Trophoblast cell (in vitro differentiated cells and primary cell): ENCODE data around the gene CBFA2T3.

ENCODE experiments used
- DNase-seq, 2 donors: peaks; one replicate each; pipeline ENCODE4 v3.0.0-alpha.2; 2016
- H2AFZ ChIP-seq: 2 replicates; pipeline ENCODE4 v1.6.1; 2013; ENCODE audit warnings: low read length, moderate library complexity, mild to moderate bottlenecking; ENCODE audit not compliant: insufficient read depth, poor library complexity
- H2AK5ac ChIP-seq: 2 replicates; pipeline ENCODE4 v1.6.1; 2013; ENCODE audit warnings: mild to moderate bottlenecking, low read length
- H2BK120ac ChIP-seq: 2 replicates; pipeline ENCODE4 v1.6.1; 2013; ENCODE audit warnings: low read length, mild to moderate bottlenecking, moderate library complexity; ENCODE audit not compliant: insufficient read depth, poor library complexity
- H2BK12ac ChIP-seq: 2 replicates; pipeline ENCODE4 v1.6.1; 2013; ENCODE audit warnings: mild to moderate bottlenecking, low read length, moderate library complexity
- H2BK5ac ChIP-seq: 2 replicates; pipeline ENCODE4 v1.6.1; 2013; ENCODE audit warnings: low read length, low read depth, moderate library complexity, mild to moderate bottlenecking; ENCODE audit not compliant: poor library complexity
- H3K14ac ChIP-seq: 2 replicates; pipeline ENCODE4 v1.6.1; 2013; ENCODE audit warnings: mild to moderate bottlenecking, low read length
- H3K18ac ChIP-seq: 2 replicates; pipeline ENCODE4 v1.6.1; 2013; ENCODE audit warnings: mild to moderate bottlenecking, low read length
- H3K23ac ChIP-seq: 2 replicates; pipeline ENCODE4 v1.6.1; 2013; ENCODE audit warnings: low read length
- H3K27ac ChIP-seq: 2 replicates; pipeline ENCODE4 v1.5.1; 2013; ENCODE audit warnings: low read depth, mild to moderate bottlenecking, inconsistent platforms, low read length, moderate library complexity
- H3K27me3 ChIP-seq: 2 replicates; pipeline ENCODE4 v1.6.1; 2013; ENCODE audit warnings: inconsistent platforms, mild to moderate bottlenecking, low read length, moderate library complexity; ENCODE audit not compliant: insufficient read depth
- H3K36me3 ChIP-seq, 2 experiments: 1 replicate in 1 of 2; 2 replicates in 1 of 2; pipeline ENCODE4 v1.6.1; 2013; ENCODE audit warnings: low read length in 2 of 2, mild to moderate bottlenecking in 2 of 2, moderate library complexity in 1 of 2; ENCODE audit not compliant: insufficient read depth in 2 of 2, control insufficient read depth in 1 of 2
- H3K4ac ChIP-seq: 2 replicates; pipeline ENCODE4 v1.6.1; 2013; ENCODE audit warnings: low read depth, mild to moderate bottlenecking, low read length, moderate library complexity
- H3K4me1 ChIP-seq, 2 experiments: 1 replicate in 1 of 2; 2 replicates in 1 of 2; pipeline ENCODE4 v1.6.1; 2013; ENCODE audit warnings: low read length in 2 of 2, mild to moderate bottlenecking in 2 of 2, moderate library complexity in 1 of 2; ENCODE audit not compliant: insufficient read depth in 2 of 2, control insufficient read depth in 1 of 2
- H3K4me2 ChIP-seq: 2 replicates; pipeline ENCODE4 v1.6.1; 2013; ENCODE audit warnings: inconsistent platforms, mild to moderate bottlenecking, low read length, moderate library complexity
- H3K4me3 ChIP-seq: 2 replicates; pipeline ENCODE4 v1.5.1; 2013; ENCODE audit warnings: mild to moderate bottlenecking, low read depth, low read length, inconsistent platforms
- H3K79me1 ChIP-seq: one replicate; pipeline ENCODE4 v1.6.1; 2013; ENCODE audit warnings: low read length
- H3K79me2 ChIP-seq: 2 replicates; pipeline ENCODE4 v1.6.1; 2013; ENCODE audit warnings: low read length, mild to moderate bottlenecking; ENCODE audit not compliant: control insufficient read depth, insufficient read depth, poor library complexity
- H3K9ac ChIP-seq: 2 replicates; pipeline ENCODE4 v1.6.1; 2013; ENCODE audit warnings: mild to moderate bottlenecking, low read length
- H3K9me3 ChIP-seq: 2 replicates; pipeline ENCODE4 v1.6.1; 2013; ENCODE audit warnings: low read depth, mild to moderate bottlenecking, control low read depth, inconsistent platforms, low read length; ENCODE audit not compliant: insufficient read depth
- H4K12ac ChIP-seq: 2 replicates; pipeline ENCODE4 v1.6.1; 2013; ENCODE audit warnings: low read depth, mild to moderate bottlenecking, low read length, moderate library complexity
- H4K8ac ChIP-seq: 2 replicates; pipeline ENCODE4 v1.6.1; 2013; ENCODE audit warnings: low read depth, mild to moderate bottlenecking, low read length, moderate library complexity
- H4K91ac ChIP-seq: one replicate; pipeline ENCODE4 v1.6.1; 2013; ENCODE audit warnings: low read depth, mild to moderate bottlenecking, low read length, moderate library complexity
- WGBS: extraction: QIAGEN DNeasy Blood & Tissue Kit; methylation state at CpG from one replicate; pipeline ENCODE4 v1.1.7; 2013; ENCODE audit warnings: missing lambda C conversion rate; ENCODE audit not compliant: insufficient read length, insufficient coverage; ENCODE audit errors: extremely low coverage; 5-methylcytosine and 5-hydroxymethylcytosine counted together

The CBFA2T3 gene

GRCh38 chr16:88899901-88900661 is 76.9 kb downstream of the CBFA2T3 start:
- Histone ChIP-seq H2BK120ac (no peak overlapping the region), H3K36me3 (no peaks in the 10 kb centered on the region), H3K9me3 (no peaks in the 10 kb centered on the region), H4K8ac (no peak overlapping the region), H3K27me3 (no peaks in the 10 kb centered on the region), H3K18ac (no peak overlapping the region), H3K27ac (no peak overlapping the region), H3K4me2 (no peak overlapping the region), H2AFZ (no peak overlapping the region), H3K14ac (no peak overlapping the region), H3K79me2 (no peaks in the 10 kb centered on the region), H3K4me3 (no peak overlapping the region), H2BK12ac (no peak overlapping the region), H3K23ac (no peak overlapping the region), H4K91ac (no peak overlapping the region), H4K12ac (no peak overlapping the region), H3K9ac (no peak overlapping the region), H3K4me1 (no peaks in the 10 kb centered on the region), H3K79me1 (no peaks in the 10 kb centered on the region), H3K4ac (no peak overlapping the region), H2BK5ac (no peak overlapping the region), H2AK5ac (no peak overlapping the region)
- no peak for DNase-seq
- WGBS, result no CpG with 5 or more reads among the region's 41 CpGs

GRCh38 chr16:88897696-88898425 is 79.1 kb downstream of the CBFA2T3 start:
- H3K23ac ChIP-seq, result no peak overlapping the region
- H2AK5ac ChIP-seq, result no peak overlapping the region
- H2BK12ac ChIP-seq, result no peak overlapping the region
- H4K8ac ChIP-seq, result no peak overlapping the region
- no peak overlapping the region for H3K4me2 ChIP-seq
- H3K4me1 ChIP-seq, result no peaks in the 10 kb centered on the region
- DNase-seq, result no peak
- no peak overlapping the region for H3K9ac ChIP-seq
- H3K4ac ChIP-seq, result no peak overlapping the region
- H3K79me1 ChIP-seq, result no peaks in the 10 kb centered on the region
- no peak overlapping the region for H2BK120ac ChIP-seq
- no peaks in the 10 kb centered on the region for H3K9me3 ChIP-seq
- no peak overlapping the region for H3K14ac ChIP-seq
- H3K36me3 ChIP-seq, result no peaks in the 10 kb centered on the region
- no CpG with 5 or more reads among the region's 34 CpGs for WGBS
- no peak overlapping the region for H4K12ac ChIP-seq
- H3K4me3 ChIP-seq, result no peak overlapping the region
- H4K91ac ChIP-seq, result no peak overlapping the region
- no peak overlapping the region for H2BK5ac ChIP-seq
- no peaks in the 10 kb centered on the region for H3K79me2 ChIP-seq
- H3K18ac ChIP-seq, result no peak overlapping the region
- no peak overlapping the region for H2AFZ ChIP-seq
- H3K27me3 ChIP-seq, result no peaks in the 10 kb centered on the region
- no peak overlapping the region for H3K27ac ChIP-seq

- H3K4me3 ChIP-seq, result no peak overlapping the region
- no peaks in the 10 kb centered on the region for H3K36me3 ChIP-seq
- no peaks in the 10 kb centered on the region for H3K79me2 ChIP-seq
- H2AK5ac ChIP-seq, result no peak overlapping the region
- no peak overlapping the region for H2BK120ac ChIP-seq
- H3K79me1 ChIP-seq, result no peaks in the 10 kb centered on the region
- H3K9me3 ChIP-seq, result no peaks in the 10 kb centered on the region
- H4K8ac ChIP-seq, result no peak overlapping the region
- H3K4me1 ChIP-seq, result no peaks in the 10 kb centered on the region
- H3K18ac ChIP-seq, result no peak overlapping the region
- no peak for DNase-seq
- H3K4ac ChIP-seq, result no peak overlapping the region
- no peak overlapping the region for H2BK12ac ChIP-seq
- no peaks in the 10 kb centered on the region for H3K27me3 ChIP-seq
- no peak overlapping the region for H3K14ac ChIP-seq
- H2BK5ac ChIP-seq, result no peak overlapping the region
- no peak overlapping the region for H3K23ac ChIP-seq
- H4K12ac ChIP-seq, result no peak overlapping the region
- H3K27ac ChIP-seq, result no peak overlapping the region
- H3K4me2 ChIP-seq, result no peak overlapping the region
- no peak overlapping the region for H3K9ac ChIP-seq
- no peak overlapping the region for H4K91ac ChIP-seq
- no CpG with 5 or more reads among the region's 57 CpGs for WGBS
- no peak overlapping the region for H2AFZ ChIP-seq
Measured at GRCh38 chr16:88896238-88897070, 80.6 kb downstream of the CBFA2T3 start.

- H4K8ac ChIP-seq, result no peak overlapping the region
- H3K79me2 ChIP-seq, result no peaks in the 10 kb centered on the region
- no peak overlapping the region for H2AK5ac ChIP-seq
- no peak overlapping the region for H3K9ac ChIP-seq
- H3K4ac ChIP-seq, result no peak overlapping the region
- H3K9me3 ChIP-seq, result peaks cover 6% of the 10 kb centered on the region
- no peak overlapping the region for H2BK120ac ChIP-seq
- H3K36me3 ChIP-seq, result no peaks in the 10 kb centered on the region
- H3K18ac ChIP-seq, result no peak overlapping the region
- no peak for DNase-seq
- no peak overlapping the region for H3K4me2 ChIP-seq
- H4K91ac ChIP-seq, result no peak overlapping the region
- WGBS, result no CpG with 5 or more reads among the region's 22 CpGs
- no peak overlapping the region for H2AFZ ChIP-seq
- no peak overlapping the region for H3K23ac ChIP-seq
- no peak overlapping the region for H4K12ac ChIP-seq
- H3K27ac ChIP-seq, result no peak overlapping the region
- no peak overlapping the region for H3K14ac ChIP-seq
- no peaks in the 10 kb centered on the region for H3K79me1 ChIP-seq
- H2BK5ac ChIP-seq, result no peak overlapping the region
- no peaks in the 10 kb centered on the region for H3K27me3 ChIP-seq
- H3K4me3 ChIP-seq, result no peak overlapping the region
- H3K4me1 ChIP-seq, result no peaks in the 10 kb centered on the region
- no peak overlapping the region for H2BK12ac ChIP-seq
Measured at GRCh38 chr16:88895335-88895734, 81.7 kb downstream of the CBFA2T3 start.
